H9 (cell line): ENCODE results near the gene METTL4. TPM values are rescaled to one million over a fixed set of nuclear protein-coding genes. Genes with fewer than 3 reads are reported as not detected.

Source experiments
- DNase-seq: peaks from one replicate; pipeline ENCODE4 v3.0.0-alpha.2; 2017
- H2AFZ ChIP-seq: one replicate; pipeline ENCODE4 v1.6.1; 2013; ENCODE audit warnings: mild to moderate bottlenecking, low read length, control low read depth, moderate library complexity
- H2AK5ac ChIP-seq: 2 replicates; pipeline ENCODE4 v1.6.1; 2013; ENCODE audit warnings: low read length, control low read depth, mixed read lengths; ENCODE audit not compliant: insufficient read length
- H2BK120ac ChIP-seq: one replicate; pipeline ENCODE4 v1.6.1; 2013; ENCODE audit warnings: low read depth, mild to moderate bottlenecking, low read length, control low read depth, inconsistent platforms; ENCODE audit not compliant: poor library complexity, severe bottlenecking
- H2BK12ac ChIP-seq: 2 replicates; pipeline ENCODE4 v1.6.1; 2013; ENCODE audit warnings: low read length, control low read depth, mixed read lengths, low read depth; ENCODE audit not compliant: insufficient read length
- H2BK15ac ChIP-seq: 2 replicates; pipeline ENCODE4 v1.6.1; 2013; ENCODE audit warnings: low read depth, low read length, control low read depth
- H2BK20ac ChIP-seq: one replicate; pipeline ENCODE4 v1.6.1; 2013; ENCODE audit warnings: low read depth, mild to moderate bottlenecking, low read length, control low read depth, inconsistent platforms; ENCODE audit not compliant: poor library complexity, severe bottlenecking
- H2BK5ac ChIP-seq: 2 replicates; pipeline ENCODE4 v1.6.1; 2013; ENCODE audit warnings: low read length, control low read depth, mixed read lengths; ENCODE audit not compliant: insufficient read length
- H3K14ac ChIP-seq: 2 replicates; pipeline ENCODE4 v1.6.1; 2013; ENCODE audit warnings: low read length, control low read depth; ENCODE audit not compliant: insufficient read depth
- H3K18ac ChIP-seq: 2 replicates; pipeline ENCODE4 v1.6.1; 2013; ENCODE audit warnings: low read depth, mild to moderate bottlenecking, mixed read lengths, low read length, control low read depth; ENCODE audit not compliant: insufficient read length
- H3K23ac ChIP-seq: 2 replicates; pipeline ENCODE4 v1.6.1; 2013; ENCODE audit warnings: low read length, control low read depth, mixed read lengths, low read depth; ENCODE audit not compliant: insufficient read length
- H3K23me2 ChIP-seq: 2 replicates; pipeline ENCODE4 v1.6.1; 2013; ENCODE audit warnings: low read depth, mild to moderate bottlenecking, mixed read lengths, low read length, control low read depth; ENCODE audit not compliant: insufficient read length, poor library complexity, severe bottlenecking
- H3K27ac ChIP-seq: 2 replicates; pipeline ENCODE4 v1.5.1; 2013; ENCODE audit warnings: low read length, control low read depth, mixed read lengths, low read depth; ENCODE audit not compliant: insufficient read length
- H3K27me3 ChIP-seq: 2 replicates; pipeline ENCODE4 v1.6.1; 2013; ENCODE audit warnings: low read length, control low read depth, inconsistent platforms; ENCODE audit not compliant: insufficient read depth
- H3K4ac ChIP-seq: 2 replicates; pipeline ENCODE4 v1.6.1; 2013; ENCODE audit warnings: low read depth, mild to moderate bottlenecking, control low read depth, inconsistent platforms, low read length, moderate library complexity
- H3K4me1 ChIP-seq: 2 replicates; pipeline ENCODE4 v1.6.1; 2013; ENCODE audit warnings: low read length, control low read depth, inconsistent platforms; ENCODE audit not compliant: insufficient read depth
- H3K4me2 ChIP-seq: 2 replicates; pipeline ENCODE4 v1.6.1; 2013; ENCODE audit warnings: low read length, control low read depth, mixed read lengths; ENCODE audit not compliant: insufficient read length, insufficient read depth
- H3K56ac ChIP-seq: 2 replicates; pipeline ENCODE4 v1.6.1; 2013; ENCODE audit warnings: low read depth, mild to moderate bottlenecking, mixed read lengths, low read length, control low read depth; ENCODE audit not compliant: insufficient read length
- H3K79me1 ChIP-seq: 2 replicates; pipeline ENCODE4 v1.6.1; 2013; ENCODE audit warnings: low read depth, mild to moderate bottlenecking, moderate library complexity, low read length, control low read depth, inconsistent platforms; ENCODE audit not compliant: insufficient read depth, poor library complexity, severe bottlenecking
- H3K79me2 ChIP-seq: 2 replicates; pipeline ENCODE4 v1.6.1; 2013; ENCODE audit warnings: low read length, control low read depth, inconsistent platforms; ENCODE audit not compliant: insufficient read depth
- H3K9ac ChIP-seq: 2 replicates; pipeline ENCODE4 v1.6.1; 2013; ENCODE audit warnings: low read length, control low read depth, mixed read lengths; ENCODE audit not compliant: insufficient read length; ENCODE audit errors: extremely low read depth
- H3K9me3 ChIP-seq: one replicate; pipeline ENCODE4 v1.6.1; 2013; ENCODE audit warnings: low read depth, low read length, inconsistent platforms; ENCODE audit not compliant: control insufficient read depth
- H3T11ph ChIP-seq: one replicate; pipeline ENCODE4 v1.6.1; 2013; ENCODE audit warnings: mild to moderate bottlenecking, low read length, control low read depth, inconsistent platforms
- H4K20me1 ChIP-seq: one replicate; pipeline ENCODE4 v1.6.1; 2013; ENCODE audit not compliant: control insufficient read depth, insufficient read length, insufficient read depth
- H4K5ac ChIP-seq: 2 replicates; pipeline ENCODE4 v1.6.1; 2013; ENCODE audit warnings: low read depth, mild to moderate bottlenecking, mixed read lengths, low read length, control low read depth; ENCODE audit not compliant: insufficient read length
- H4K8ac ChIP-seq: replicated peaks from 2 replicates; pipeline ENCODE4 v1.6.1; 2013; ENCODE audit warnings: low read length, control low read depth, mixed read lengths, low read depth; ENCODE audit not compliant: insufficient read length
- H4K91ac ChIP-seq: 2 replicates; pipeline ENCODE4 v1.6.1; 2013; ENCODE audit warnings: low read depth, mild to moderate bottlenecking, moderate library complexity, mixed read lengths, low read length, control low read depth; ENCODE audit not compliant: insufficient read length
- H3K27ac Mint-ChIP-seq, 3 experiments: 2 replicates in 2 of 3; 3 replicates in 1 of 3; pipeline ENCODE4 v1.8.0; 2020 to 2021; ENCODE audit warnings: mixed read lengths in 3 of 3, mild to moderate bottlenecking in 1 of 3, moderate library complexity in 1 of 3
- H3K27me3 Mint-ChIP-seq: 2 replicates; pipeline ENCODE4 v1.8.0; 2021; ENCODE audit warnings: low read depth, mild to moderate bottlenecking, moderate library complexity, mixed read lengths
- H3K36me3 Mint-ChIP-seq, 3 experiments: 2 replicates in 2 of 3; 3 replicates in 1 of 3; pipeline ENCODE4 v1.8.0; 2020 to 2021; ENCODE audit warnings: low read depth in 3 of 3, mixed read lengths in 3 of 3; ENCODE audit not compliant: insufficient read depth in 1 of 3
- H3K4me1 Mint-ChIP-seq, 2 experiments: 2 replicates each; pipeline ENCODE4 v1.8.0; 2020; ENCODE audit warnings: mixed read lengths in 2 of 2
- H3K4me3 Mint-ChIP-seq, 2 experiments: 2 replicates in 1 of 2; 3 replicates in 1 of 2; pipeline ENCODE4 v1.8.0; 2020 to 2021; ENCODE audit warnings: mild to moderate bottlenecking in 2 of 2, mixed read lengths in 2 of 2, moderate library complexity in 1 of 2
- H3K9me3 Mint-ChIP-seq, 2 experiments: 2 replicates in 1 of 2; 3 replicates in 1 of 2; pipeline ENCODE4 v1.8.0; 2020; ENCODE audit warnings: mild to moderate bottlenecking in 2 of 2, mixed read lengths in 2 of 2, moderate library complexity in 1 of 2
- WGBS: extraction: QIAGEN DNeasy Blood & Tissue Kit; methylation state at CpG from one replicate; pipeline ENCODE4 v1.1.7; 2013; ENCODE audit warnings: missing lambda C conversion rate, low lambda C conversion rate, mixed read lengths; ENCODE audit not compliant: insufficient read length; ENCODE audit errors: extremely low coverage; 5-methylcytosine and 5-hydroxymethylcytosine counted together
- total RNA-seq: library from RNA; stranded (reverse); gene quantifications from 2 replicates; pipeline ENCODE4 v1.2.1, GENCODE V29; 2021
- TF ChIP-seq, protein P1 (sequence below): fragments of 200-600 bp; sonication (generic); conservative IDR thresholded peaks from 3 replicates; pipeline ENCODE4 v1.8.0; 2021; ENCODE audit warnings: antibody characterized with exemption, mild to moderate bottlenecking

METTL4 gene
- total RNA-seq, 1 experiment from 2014 or later, result 14.2 TPM

DNA sequence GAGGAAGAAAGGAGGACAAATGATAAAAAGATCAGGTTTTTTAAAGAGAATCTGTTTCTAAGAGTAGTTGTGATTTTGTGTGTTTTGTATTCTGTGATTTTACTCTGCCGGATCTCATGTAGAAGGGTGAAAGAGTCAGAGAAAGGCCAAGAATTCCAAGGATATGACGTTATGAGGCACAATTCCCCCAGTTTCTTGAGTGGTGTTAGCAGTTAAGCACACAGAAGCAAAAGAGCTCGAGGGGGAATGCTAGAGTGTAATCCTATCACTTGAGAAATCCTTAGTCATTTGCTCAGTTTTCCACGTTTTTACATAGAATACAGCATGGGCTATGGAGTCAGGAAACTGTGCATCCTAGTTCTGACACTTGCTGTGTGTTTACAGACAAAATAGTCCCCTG is 34.8 kb downstream of the METTL4 start:
- no peaks in the 10 kb centered on the region for H3K9me3 ChIP-seq
- H3K27me3 Mint-ChIP-seq, result no peaks in the 10 kb centered on the region
- H3K79me2 ChIP-seq, result no peaks in the 10 kb centered on the region
- H4K91ac ChIP-seq, result no peak overlapping the region
- no peaks in the 10 kb centered on the region; the same call in 1 of the 2 replicates for H3K4me1 ChIP-seq
- TF ChIP-seq, protein P1, sequence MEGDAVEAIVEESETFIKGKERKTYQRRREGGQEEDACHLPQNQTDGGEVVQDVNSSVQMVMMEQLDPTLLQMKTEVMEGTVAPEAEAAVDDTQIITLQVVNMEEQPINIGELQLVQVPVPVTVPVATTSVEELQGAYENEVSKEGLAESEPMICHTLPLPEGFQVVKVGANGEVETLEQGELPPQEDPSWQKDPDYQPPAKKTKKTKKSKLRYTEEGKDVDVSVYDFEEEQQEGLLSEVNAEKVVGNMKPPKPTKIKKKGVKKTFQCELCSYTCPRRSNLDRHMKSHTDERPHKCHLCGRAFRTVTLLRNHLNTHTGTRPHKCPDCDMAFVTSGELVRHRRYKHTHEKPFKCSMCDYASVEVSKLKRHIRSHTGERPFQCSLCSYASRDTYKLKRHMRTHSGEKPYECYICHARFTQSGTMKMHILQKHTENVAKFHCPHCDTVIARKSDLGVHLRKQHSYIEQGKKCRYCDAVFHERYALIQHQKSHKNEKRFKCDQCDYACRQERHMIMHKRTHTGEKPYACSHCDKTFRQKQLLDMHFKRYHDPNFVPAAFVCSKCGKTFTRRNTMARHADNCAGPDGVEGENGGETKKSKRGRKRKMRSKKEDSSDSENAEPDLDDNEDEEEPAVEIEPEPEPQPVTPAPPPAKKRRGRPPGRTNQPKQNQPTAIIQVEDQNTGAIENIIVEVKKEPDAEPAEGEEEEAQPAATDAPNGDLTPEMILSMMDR, result no peak
- H3K36me3 Mint-ChIP-seq, result peaks cover 7 to 29% (median 16%) of the 10 kb centered on the region in 3 experiments
- no peaks in the 10 kb centered on the region for H3K79me1 ChIP-seq
- H4K8ac ChIP-seq, result no peak overlapping the region
- H4K20me1 ChIP-seq, result no peaks in the 10 kb centered on the region
- no peaks in the 10 kb centered on the region for H3K23me2 ChIP-seq
- no peak overlapping the region for H3K27ac ChIP-seq
- peaks cover 5 to 9% of the 10 kb centered on the region in 2 experiments for H3K4me1 Mint-ChIP-seq
- H3K23ac ChIP-seq, result no peak overlapping the region
- H2BK120ac ChIP-seq, result no peak overlapping the region
- no peak overlapping the region for H3K4me2 ChIP-seq
- no peak overlapping the region for H3K4me3 Mint-ChIP-seq
- H2BK15ac ChIP-seq, result no peak overlapping the region
- H3T11ph ChIP-seq, result no peak overlapping the region
- no peak overlapping the region for H2BK12ac ChIP-seq
- no peak overlapping the region for H2BK5ac ChIP-seq
- peaks cover 5 to 11% of the 10 kb centered on the region in 2 experiments; a peak in 4 of 5 replicates for H3K9me3 Mint-ChIP-seq
- no peak overlapping the region for H3K4ac ChIP-seq
- H4K5ac ChIP-seq, result no peak overlapping the region
- H3K56ac ChIP-seq, result no peak overlapping the region
- H2AK5ac ChIP-seq, result no peak overlapping the region
- DNase-seq, result no peak
- H3K18ac ChIP-seq, result no peak overlapping the region
- no peak overlapping the region for H2AFZ ChIP-seq
- no peak overlapping the region for H3K14ac ChIP-seq
- H2BK20ac ChIP-seq, result no peak overlapping the region
- WGBS, result no CpG with 5 or more reads among the region's 4 CpGs
- H3K27me3 ChIP-seq, result no peaks in the 10 kb centered on the region
- no peak overlapping the region for H3K9ac ChIP-seq
- peak overlapping the region in 1 of 3 experiments; percentile 69; a peak in 3 of 7 replicates for H3K27ac Mint-ChIP-seq
